Measurements from ENCODE around the gene SOX10.
A peak's percentile ranks its signal among the peaks of the same experiment; 100 is the strongest.

The SOX10 gene

DNA sequence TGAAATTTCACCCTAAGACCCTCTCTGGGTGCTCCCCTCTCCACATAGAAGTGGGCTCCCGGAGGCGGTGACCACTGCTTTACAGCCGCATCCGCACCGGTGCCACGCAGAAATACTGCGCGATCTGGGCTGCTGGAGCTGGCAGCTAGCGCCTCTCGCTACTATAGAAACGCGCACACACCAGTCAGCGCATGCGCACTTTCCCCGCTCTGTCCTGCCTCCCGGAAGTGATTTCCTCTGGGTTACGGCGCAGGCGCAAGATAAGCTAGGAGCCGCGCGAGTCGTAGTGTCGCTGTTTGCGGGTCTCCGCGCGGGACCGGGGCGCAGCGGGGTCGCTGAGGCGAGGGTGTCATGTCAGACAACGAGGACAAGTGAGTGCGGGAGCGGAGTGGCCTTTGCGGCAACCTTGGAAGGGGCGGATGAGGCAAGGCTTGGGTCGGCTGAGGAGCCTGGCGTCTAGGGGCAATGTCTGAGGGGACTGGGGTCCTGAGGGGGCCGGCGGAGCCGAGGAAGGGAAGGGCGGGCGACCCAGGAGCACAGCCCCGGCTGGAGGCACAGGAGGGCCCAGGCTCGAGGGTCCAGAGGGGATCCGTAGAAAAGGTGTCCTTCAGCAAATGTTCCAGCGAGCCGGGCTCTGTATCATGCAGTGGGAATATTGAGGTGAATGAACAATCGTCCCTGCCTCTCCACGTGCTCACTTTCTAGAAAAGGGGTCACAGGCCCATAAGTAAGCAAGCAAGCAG, 30.7 kb downstream of the SOX10 start, which contains the start of the genes C22orf23 and POLR2F (continued):
- TF ChIP-seq, protein P1, sequence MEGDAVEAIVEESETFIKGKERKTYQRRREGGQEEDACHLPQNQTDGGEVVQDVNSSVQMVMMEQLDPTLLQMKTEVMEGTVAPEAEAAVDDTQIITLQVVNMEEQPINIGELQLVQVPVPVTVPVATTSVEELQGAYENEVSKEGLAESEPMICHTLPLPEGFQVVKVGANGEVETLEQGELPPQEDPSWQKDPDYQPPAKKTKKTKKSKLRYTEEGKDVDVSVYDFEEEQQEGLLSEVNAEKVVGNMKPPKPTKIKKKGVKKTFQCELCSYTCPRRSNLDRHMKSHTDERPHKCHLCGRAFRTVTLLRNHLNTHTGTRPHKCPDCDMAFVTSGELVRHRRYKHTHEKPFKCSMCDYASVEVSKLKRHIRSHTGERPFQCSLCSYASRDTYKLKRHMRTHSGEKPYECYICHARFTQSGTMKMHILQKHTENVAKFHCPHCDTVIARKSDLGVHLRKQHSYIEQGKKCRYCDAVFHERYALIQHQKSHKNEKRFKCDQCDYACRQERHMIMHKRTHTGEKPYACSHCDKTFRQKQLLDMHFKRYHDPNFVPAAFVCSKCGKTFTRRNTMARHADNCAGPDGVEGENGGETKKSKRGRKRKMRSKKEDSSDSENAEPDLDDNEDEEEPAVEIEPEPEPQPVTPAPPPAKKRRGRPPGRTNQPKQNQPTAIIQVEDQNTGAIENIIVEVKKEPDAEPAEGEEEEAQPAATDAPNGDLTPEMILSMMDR (tag by site-specific recombination; IDR thresholded peaks at IDR 0.05): peak; percentile 74
- TF ChIP-seq SCRT2 (tag by site-specific recombination; IDR thresholded peaks at IDR 0.05) (no peak), ZNF274 (IDR thresholded peaks at IDR 0.05; ENCODE audit: low read length) (no peak), ZNF274 (tag by site-specific recombination; IDR thresholded peaks at IDR 0.05; ENCODE audit: borderline replicate concordance) (no peak), ZNF777 (tag by site-specific recombination; IDR thresholded peaks at IDR 0.05; ENCODE audit: borderline replicate concordance) (no peak), MEIS1 (CRISPR knock-in tag; IDR thresholded peaks at IDR 0.05; ENCODE audit: borderline replicate concordance) (no peak), YY2 (tag by site-specific recombination; IDR thresholded peaks at IDR 0.05) (no peak), ZNF266 (tag by site-specific recombination; IDR thresholded peaks at IDR 0.05; ENCODE audit: low read depth) (no peak), SETDB1 (IDR thresholded peaks at IDR 0.05; ENCODE audit: insufficient read length, low read length) (no peak), GLI4 (tag by site-specific recombination; IDR thresholded peaks at IDR 0.05) (no peak), ZNF560 (tag by site-specific recombination; IDR thresholded peaks at IDR 0.05; ENCODE audit: borderline replicate concordance) (no peak), WT1 (tag by site-specific recombination; IDR thresholded peaks at IDR 0.05) (no peak), ZNF155 (tag by site-specific recombination; IDR thresholded peaks at IDR 0.05) (no peak), ZNF558 (tag by site-specific recombination; IDR thresholded peaks at IDR 0.05) (no peak), ZNF785 (tag by site-specific recombination; IDR thresholded peaks at IDR 0.05) (no peak), ZNF677 (tag by site-specific recombination; IDR thresholded peaks at IDR 0.05) (no peak), ZNF621 (tag by site-specific recombination; IDR thresholded peaks at IDR 0.05) (no peak), ZFP69B (tag by site-specific recombination; IDR thresholded peaks at IDR 0.05) (no peak), ZNF132 (tag by site-specific recombination; IDR thresholded peaks at IDR 0.05; ENCODE audit: borderline replicate concordance) (no peak), ZNF239 (tag by site-specific recombination; IDR thresholded peaks at IDR 0.05) (no peak), ZBTB21 (tag by site-specific recombination; IDR thresholded peaks at IDR 0.05) (no peak; the same call in 1 of the 2 replicates), SCRT1 (tag by site-specific recombination; IDR thresholded peaks at IDR 0.05; ENCODE audit: borderline replicate concordance) (no peak), ZNF114 (tag by site-specific recombination; IDR thresholded peaks at IDR 0.05) (no peak), KLF9 (tag by site-specific recombination; IDR thresholded peaks at IDR 0.05; ENCODE audit: low read depth) (peak; percentile 4; the same call in 1 of the 2 replicates), KLF16 (tag by site-specific recombination; IDR thresholded peaks at IDR 0.05) (peak; percentile 30; the same call in 1 of the 2 replicates), ZIC2 (tag by site-specific recombination; IDR thresholded peaks at IDR 0.05) (no peak), GLIS2 (tag by site-specific recombination; IDR thresholded peaks at IDR 0.05) (no peak), BCL11B (tag by site-specific recombination; IDR thresholded peaks at IDR 0.05; ENCODE audit: low read depth) (no peak), ZNF324 (tag by site-specific recombination; IDR thresholded peaks at IDR 0.05) (no peak), ZNF747 (tag by site-specific recombination; IDR thresholded peaks at IDR 0.05) (no peak)
- TF ChIP-seq, protein P2, sequence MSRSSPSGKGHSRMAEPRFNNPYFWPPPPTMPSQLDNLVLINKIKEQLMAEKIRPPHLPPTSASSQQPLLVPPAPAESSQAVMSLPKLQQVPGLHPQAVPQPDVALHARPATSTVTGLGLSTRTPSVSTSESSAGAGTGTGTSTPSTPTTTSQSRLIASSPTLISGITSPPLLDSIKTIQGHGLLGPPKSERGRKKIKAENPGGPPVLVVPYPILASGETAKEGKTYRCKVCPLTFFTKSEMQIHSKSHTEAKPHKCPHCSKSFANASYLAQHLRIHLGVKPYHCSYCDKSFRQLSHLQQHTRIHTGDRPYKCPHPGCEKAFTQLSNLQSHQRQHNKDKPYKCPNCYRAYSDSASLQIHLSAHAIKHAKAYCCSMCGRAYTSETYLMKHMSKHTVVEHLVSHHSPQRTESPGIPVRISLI (tag by site-specific recombination; IDR thresholded peaks at IDR 0.05): no peak
- TF ChIP-seq, protein P3, sequence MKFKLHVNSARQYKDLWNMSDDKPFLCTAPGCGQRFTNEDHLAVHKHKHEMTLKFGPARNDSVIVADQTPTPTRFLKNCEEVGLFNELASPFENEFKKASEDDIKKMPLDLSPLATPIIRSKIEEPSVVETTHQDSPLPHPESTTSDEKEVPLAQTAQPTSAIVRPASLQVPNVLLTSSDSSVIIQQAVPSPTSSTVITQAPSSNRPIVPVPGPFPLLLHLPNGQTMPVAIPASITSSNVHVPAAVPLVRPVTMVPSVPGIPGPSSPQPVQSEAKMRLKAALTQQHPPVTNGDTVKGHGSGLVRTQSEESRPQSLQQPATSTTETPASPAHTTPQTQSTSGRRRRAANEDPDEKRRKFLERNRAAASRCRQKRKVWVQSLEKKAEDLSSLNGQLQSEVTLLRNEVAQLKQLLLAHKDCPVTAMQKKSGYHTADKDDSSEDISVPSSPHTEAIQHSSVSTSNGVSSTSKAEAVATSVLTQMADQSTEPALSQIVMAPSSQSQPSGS (tag by site-specific recombination; IDR thresholded peaks at IDR 0.05; ENCODE audit: low read depth): no peak
- TF ChIP-seq, protein P4, sequence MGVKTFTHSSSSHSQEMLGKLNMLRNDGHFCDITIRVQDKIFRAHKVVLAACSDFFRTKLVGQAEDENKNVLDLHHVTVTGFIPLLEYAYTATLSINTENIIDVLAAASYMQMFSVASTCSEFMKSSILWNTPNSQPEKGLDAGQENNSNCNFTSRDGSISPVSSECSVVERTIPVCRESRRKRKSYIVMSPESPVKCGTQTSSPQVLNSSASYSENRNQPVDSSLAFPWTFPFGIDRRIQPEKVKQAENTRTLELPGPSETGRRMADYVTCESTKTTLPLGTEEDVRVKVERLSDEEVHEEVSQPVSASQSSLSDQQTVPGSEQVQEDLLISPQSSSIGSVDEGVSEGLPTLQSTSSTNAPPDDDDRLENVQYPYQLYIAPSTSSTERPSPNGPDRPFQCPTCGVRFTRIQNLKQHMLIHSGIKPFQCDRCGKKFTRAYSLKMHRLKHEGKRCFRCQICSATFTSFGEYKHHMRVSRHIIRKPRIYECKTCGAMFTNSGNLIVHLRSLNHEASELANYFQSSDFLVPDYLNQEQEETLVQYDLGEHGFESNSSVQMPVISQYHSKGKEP (tag by site-specific recombination; IDR thresholded peaks at IDR 0.05): no peak
- TF ChIP-seq, protein P5, sequence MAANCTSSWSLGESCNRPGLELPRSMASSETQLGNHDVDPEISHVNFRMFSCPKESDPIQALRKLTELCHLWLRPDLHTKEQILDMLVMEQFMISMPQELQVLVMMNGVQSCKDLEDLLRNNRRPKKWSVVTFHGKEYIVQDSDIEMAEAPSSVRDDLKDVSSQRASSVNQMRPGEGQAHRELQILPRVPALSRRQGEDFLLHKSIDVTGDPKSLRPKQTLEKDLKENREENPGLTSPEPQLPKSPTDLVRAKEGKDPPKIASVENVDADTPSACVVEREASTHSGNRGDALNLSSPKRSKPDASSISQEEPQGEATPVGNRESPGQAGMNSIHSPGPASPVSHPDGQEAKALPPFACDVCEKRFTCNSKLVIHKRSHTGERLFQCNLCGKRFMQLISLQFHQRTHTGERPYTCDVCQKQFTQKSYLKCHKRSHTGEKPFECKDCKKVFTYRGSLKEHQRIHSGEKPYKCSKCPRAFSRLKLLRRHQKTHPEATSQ (tag by site-specific recombination; IDR thresholded peaks at IDR 0.05): no peak
